22Rv1 (cell line): ENCODE data around the gene FAM222A.

ENCODE experiments used
- ZFX ChIP-seq: fragments of 450-650 bp; IDR thresholded peaks from 2 replicates; pipeline ENCODE4 v1.6.1; 2017; ENCODE audit warnings: antibody characterized with exemption, borderline replicate concordance
- TF ChIP-seq, protein P1 (sequence below): fragments of 450-650 bp; IDR thresholded peaks from 2 replicates; pipeline ENCODE4 v1.5.1; 2017; ENCODE audit warnings: mild to moderate bottlenecking

DNA sequence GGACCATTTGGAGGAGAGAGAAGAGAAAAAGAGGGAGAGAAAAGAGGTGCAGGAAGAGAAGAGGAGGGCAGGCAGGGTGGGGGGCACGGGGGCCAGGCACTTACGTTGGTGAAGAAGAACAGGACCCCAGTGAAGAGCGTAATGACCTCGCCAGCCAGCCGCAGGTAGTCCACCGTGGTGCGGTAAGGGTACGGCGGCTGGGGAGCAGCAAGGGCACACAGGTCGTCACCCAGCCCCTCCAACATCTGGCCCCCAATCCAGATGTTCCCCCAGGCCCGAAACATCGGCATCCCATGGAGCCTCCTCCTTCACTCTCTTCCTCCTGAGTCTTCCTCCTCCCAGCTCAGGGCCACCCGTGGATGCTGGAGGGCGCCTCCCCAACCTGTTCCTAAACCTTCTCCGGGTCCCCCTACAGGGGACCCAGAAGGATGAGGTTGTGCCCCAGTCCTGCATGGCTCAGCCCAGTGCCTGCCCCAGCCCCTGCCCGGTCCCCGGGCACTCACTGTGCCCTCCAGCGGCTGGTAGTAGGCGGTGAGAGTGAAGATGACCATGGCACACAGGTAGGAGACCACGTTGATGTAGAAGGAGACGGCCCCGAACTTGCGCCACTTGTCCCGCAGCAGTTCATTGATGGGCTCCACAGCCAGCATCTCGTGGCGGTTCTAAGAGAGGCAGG, 80.3 kb downstream of the FAM222A start:
- TF ChIP-seq, protein P1, sequence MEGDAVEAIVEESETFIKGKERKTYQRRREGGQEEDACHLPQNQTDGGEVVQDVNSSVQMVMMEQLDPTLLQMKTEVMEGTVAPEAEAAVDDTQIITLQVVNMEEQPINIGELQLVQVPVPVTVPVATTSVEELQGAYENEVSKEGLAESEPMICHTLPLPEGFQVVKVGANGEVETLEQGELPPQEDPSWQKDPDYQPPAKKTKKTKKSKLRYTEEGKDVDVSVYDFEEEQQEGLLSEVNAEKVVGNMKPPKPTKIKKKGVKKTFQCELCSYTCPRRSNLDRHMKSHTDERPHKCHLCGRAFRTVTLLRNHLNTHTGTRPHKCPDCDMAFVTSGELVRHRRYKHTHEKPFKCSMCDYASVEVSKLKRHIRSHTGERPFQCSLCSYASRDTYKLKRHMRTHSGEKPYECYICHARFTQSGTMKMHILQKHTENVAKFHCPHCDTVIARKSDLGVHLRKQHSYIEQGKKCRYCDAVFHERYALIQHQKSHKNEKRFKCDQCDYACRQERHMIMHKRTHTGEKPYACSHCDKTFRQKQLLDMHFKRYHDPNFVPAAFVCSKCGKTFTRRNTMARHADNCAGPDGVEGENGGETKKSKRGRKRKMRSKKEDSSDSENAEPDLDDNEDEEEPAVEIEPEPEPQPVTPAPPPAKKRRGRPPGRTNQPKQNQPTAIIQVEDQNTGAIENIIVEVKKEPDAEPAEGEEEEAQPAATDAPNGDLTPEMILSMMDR, result no peak
- TF ChIP-seq ZFX, result no peak
